HEK293 (cell line): ENCODE results near the gene DPY19L1.

ENCODE experiments used
- CTCF ChIA-PET: fragments of 350-600 bp; formaldehyde crosslinking; extraction: SDS; loops from one replicate; lab custom pipeline; 2021; ENCODE audit warnings: antibody characterized with exemption; lab: Yijun Ruan, JAX
- POLR2A ChIA-PET: fragments of 300-600 bp; formaldehyde crosslinking; extraction: SDS; loops from one replicate; lab custom pipeline; 2020; ENCODE audit warnings: antibody characterized with exemption, inconsistent platforms; lab: Yijun Ruan, JAX
- H3K27ac ChIP-seq: fragments of 200-500 bp; sonication (Bioruptor generic); 2 replicates; pipeline ENCODE4 v1.5.1; 2014; ENCODE audit warnings: low read depth, low read length, control low read depth, inconsistent platforms; ENCODE audit errors: extremely low read depth
- H3K36me3 ChIP-seq, 2 experiments: fragments of 200-500 bp in 1 of 2; sonication (Bioruptor generic) in 1 of 2; 1 replicate in 1 of 2; 2 replicates in 1 of 2; pipeline ENCODE4 v1.5.1; 2014 to 2017; ENCODE audit warnings: inconsistent platforms in 2 of 2, low read length in 2 of 2; ENCODE audit not compliant: control insufficient read depth in 2 of 2, insufficient read depth in 1 of 2
- H3K4me1 ChIP-seq: fragments of 200-500 bp; sonication (Bioruptor generic); 2 replicates; pipeline ENCODE4 v1.5.1; 2014; ENCODE audit warnings: mild to moderate bottlenecking, low read length, inconsistent platforms; ENCODE audit not compliant: control insufficient read depth, insufficient read depth
- H3K4me3 ChIP-seq: 2 replicates; pipeline ENCODE4 v1.5.1; 2011; ENCODE audit warnings: low read depth, mild to moderate bottlenecking, control low read depth, low read length, moderate library complexity
- H3K9me3 ChIP-seq: fragments of 200-500 bp; sonication (Bioruptor generic); 2 replicates; pipeline ENCODE4 v1.5.1; 2014; ENCODE audit warnings: low read depth, low read length, inconsistent platforms; ENCODE audit not compliant: control insufficient read depth, insufficient read depth
- HOXD13 ChIP-seq: sonication (generic); formaldehyde crosslinking; IDR thresholded peaks from 2 replicates; pipeline ENCODE4 v1.8.0; 2022; ENCODE audit warnings: missing genetic modification reagents, borderline replicate concordance
- KLF16 ChIP-seq: fragments of 450-650 bp; formaldehyde crosslinking; IDR thresholded peaks from 2 replicates; pipeline ENCODE4 v1.5.1; 2017; ENCODE audit warnings: missing biosample characterization, missing genetic modification characterization
- PATZ1 ChIP-seq: fragments of 450-650 bp; formaldehyde crosslinking; IDR thresholded peaks from 2 replicates; pipeline ENCODE4 v1.5.1; 2016; ENCODE audit warnings: missing biosample characterization, missing genetic modification characterization
- PRDM6 ChIP-seq: fragments of 450-650 bp; formaldehyde crosslinking; IDR thresholded peaks from 2 replicates; pipeline ENCODE4 v1.5.1; 2017; ENCODE audit warnings: missing biosample characterization, missing genetic modification characterization
- SETDB1 ChIP-seq: IDR thresholded peaks from one replicate; pipeline ENCODE4 v1.6.1; 2017; ENCODE audit warnings: mild to moderate bottlenecking, low read length, moderate library complexity, mixed read lengths; ENCODE audit not compliant: insufficient read length
- TRIM28 ChIP-seq: IDR thresholded peaks from 2 replicates; pipeline ENCODE4 v1.6.1; 2011; ENCODE audit warnings: low read length, control low read depth, borderline replicate concordance
- YY1 ChIP-seq: fragments of 450-650 bp; formaldehyde crosslinking; IDR thresholded peaks from 2 replicates; pipeline ENCODE4 v1.5.1; 2018; ENCODE audit warnings: missing biosample characterization, missing genetic modification characterization
- ZNF23 ChIP-seq: fragments of 450-650 bp; formaldehyde crosslinking; IDR thresholded peaks from 2 replicates; pipeline ENCODE4 v1.5.1; 2016; ENCODE audit warnings: missing biosample characterization, missing genetic modification characterization, borderline replicate concordance
- ZNF266 ChIP-seq: fragments of 450-650 bp; formaldehyde crosslinking; IDR thresholded peaks from 2 replicates; pipeline ENCODE4 v1.5.1; 2016; ENCODE audit warnings: missing biosample characterization, missing genetic modification characterization, low read depth
- ZNF514 ChIP-seq: fragments of 450-650 bp; formaldehyde crosslinking; IDR thresholded peaks from 2 replicates; pipeline ENCODE4 v1.5.1; 2016; ENCODE audit warnings: missing biosample characterization, missing genetic modification characterization
- ZNF585B ChIP-seq: fragments of 450-650 bp; formaldehyde crosslinking; IDR thresholded peaks from 2 replicates; pipeline ENCODE4 v1.5.1; 2016; ENCODE audit warnings: missing biosample characterization, missing genetic modification characterization
- ZNF600 ChIP-seq: fragments of 450-650 bp; formaldehyde crosslinking; IDR thresholded peaks from 2 replicates; pipeline ENCODE4 v1.5.1; 2016; ENCODE audit warnings: missing biosample characterization, missing genetic modification characterization
- ZNF623 ChIP-seq: fragments of 450-650 bp; formaldehyde crosslinking; IDR thresholded peaks from 2 replicates; pipeline ENCODE4 v1.5.1; 2016; ENCODE audit warnings: missing biosample characterization, missing genetic modification characterization
- ZSCAN18 ChIP-seq: fragments of 450-650 bp; formaldehyde crosslinking; IDR thresholded peaks from 2 replicates; pipeline ENCODE4 v1.5.1; 2016; ENCODE audit warnings: missing biosample characterization, missing genetic modification characterization
- TF ChIP-seq, protein P1 (sequence below): fragments of 450-650 bp; formaldehyde crosslinking; IDR thresholded peaks from 2 replicates; pipeline ENCODE4 v1.5.1; 2016; ENCODE audit warnings: missing biosample characterization, missing genetic modification characterization
- TF ChIP-seq, protein P2 (sequence below): fragments of 450-650 bp; formaldehyde crosslinking; IDR thresholded peaks from 2 replicates; pipeline ENCODE4 v1.5.1; 2016; ENCODE audit warnings: missing biosample characterization, missing genetic modification characterization
- TF ChIP-seq, protein P3 (sequence below): sonication (generic); formaldehyde crosslinking; IDR thresholded peaks from 2 replicates; pipeline ENCODE4 v1.8.1; 2022; ENCODE audit warnings: mild to moderate bottlenecking, moderate library complexity, missing genetic modification reagents
- TF ChIP-seq, protein P4 (sequence below): fragments of 450-650 bp; IDR thresholded peaks from 2 replicates; pipeline ENCODE4 v1.5.1; 2018; ENCODE audit warnings: missing biosample characterization, mild to moderate bottlenecking, missing genetic modification characterization
- TF ChIP-seq, protein P5 (sequence below): fragments of 450-650 bp; formaldehyde crosslinking; IDR thresholded peaks from 2 replicates; pipeline ENCODE4 v1.5.1; 2016; ENCODE audit warnings: missing biosample characterization, missing genetic modification characterization
- TF ChIP-seq, protein P6 (sequence below): fragments of 450-650 bp; formaldehyde crosslinking; IDR thresholded peaks from 2 replicates; pipeline ENCODE4 v1.5.1; 2016; ENCODE audit warnings: missing biosample characterization, missing genetic modification characterization

The DPY19L1 gene

DNA sequence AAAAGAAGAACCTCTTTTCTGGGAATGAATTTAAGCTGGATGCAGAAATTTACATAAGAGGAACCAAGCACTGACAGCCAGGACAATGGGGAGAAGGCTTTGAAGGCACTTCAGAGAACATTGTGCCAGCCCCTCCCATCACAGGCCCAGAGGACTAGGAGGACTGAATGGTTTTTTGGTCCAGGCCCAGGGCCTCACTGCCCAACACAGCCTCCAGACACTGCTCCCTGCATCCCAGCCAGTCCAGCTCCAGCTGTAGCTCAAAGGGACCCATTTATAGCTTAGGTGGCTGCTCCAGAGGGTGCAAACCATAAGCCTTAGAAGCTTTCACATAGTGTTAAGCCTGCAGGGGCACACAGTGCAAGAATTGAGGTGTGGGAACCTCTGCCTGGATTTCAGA lies 142.1 kb downstream of the DPY19L1 start:
- TF ChIP-seq, protein P1, sequence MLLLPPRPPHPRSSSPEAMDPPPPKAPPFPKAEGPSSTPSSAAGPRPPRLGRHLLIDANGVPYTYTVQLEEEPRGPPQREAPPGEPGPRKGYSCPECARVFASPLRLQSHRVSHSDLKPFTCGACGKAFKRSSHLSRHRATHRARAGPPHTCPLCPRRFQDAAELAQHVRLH (tag by site-specific recombination), result no peak
- TF ChIP-seq ZNF585B (tag by site-specific recombination), result peak; percentile 80
- peak; percentile 38 for TF ChIP-seq SETDB1
- peak; percentile 69; the same call in 1 of the 2 replicates for TF ChIP-seq TRIM28
- TF ChIP-seq, all 188 proteins: peak for 3
- no peak overlapping the region for H3K27ac ChIP-seq
- POLR2A ChIA-PET, result no interaction called here
- CTCF ChIA-PET, result interaction anchor here (0.5 to 0.9 kb wide), 2 partner anchors 44 to 729 kb away, joined by 3 to 4 read pairs; no protein-coding TSS in a partner anchor
- H3K4me1 ChIP-seq, result no peaks in the 10 kb centered on the region
- no peaks in the 10 kb centered on the region for H3K36me3 ChIP-seq
- H3K4me3 ChIP-seq, result no peak overlapping the region
- no peaks in the 10 kb centered on the region for H3K9me3 ChIP-seq

- no peaks in the 10 kb centered on the region for H3K9me3 ChIP-seq
- H3K27ac ChIP-seq, result no peak overlapping the region
- TF ChIP-seq HOXD13 (CRISPR knock-in tag) (no peak), PATZ1 (tag by site-specific recombination) (no peak), ZNF23 (tag by site-specific recombination) (no peak), YY1 (tag by site-specific recombination) (no peak), PRDM6 (tag by site-specific recombination) (no peak), KLF16 (tag by site-specific recombination) (no peak), ZNF600 (no peak), ZNF266 (tag by site-specific recombination) (no peak), ZNF514 (tag by site-specific recombination) (no peak), ZSCAN18 (tag by site-specific recombination) (no peak), ZNF623 (tag by site-specific recombination) (no peak)
- TF ChIP-seq, protein P2, sequence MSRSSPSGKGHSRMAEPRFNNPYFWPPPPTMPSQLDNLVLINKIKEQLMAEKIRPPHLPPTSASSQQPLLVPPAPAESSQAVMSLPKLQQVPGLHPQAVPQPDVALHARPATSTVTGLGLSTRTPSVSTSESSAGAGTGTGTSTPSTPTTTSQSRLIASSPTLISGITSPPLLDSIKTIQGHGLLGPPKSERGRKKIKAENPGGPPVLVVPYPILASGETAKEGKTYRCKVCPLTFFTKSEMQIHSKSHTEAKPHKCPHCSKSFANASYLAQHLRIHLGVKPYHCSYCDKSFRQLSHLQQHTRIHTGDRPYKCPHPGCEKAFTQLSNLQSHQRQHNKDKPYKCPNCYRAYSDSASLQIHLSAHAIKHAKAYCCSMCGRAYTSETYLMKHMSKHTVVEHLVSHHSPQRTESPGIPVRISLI (tag by site-specific recombination), result no peak
- TF ChIP-seq, protein P3, sequence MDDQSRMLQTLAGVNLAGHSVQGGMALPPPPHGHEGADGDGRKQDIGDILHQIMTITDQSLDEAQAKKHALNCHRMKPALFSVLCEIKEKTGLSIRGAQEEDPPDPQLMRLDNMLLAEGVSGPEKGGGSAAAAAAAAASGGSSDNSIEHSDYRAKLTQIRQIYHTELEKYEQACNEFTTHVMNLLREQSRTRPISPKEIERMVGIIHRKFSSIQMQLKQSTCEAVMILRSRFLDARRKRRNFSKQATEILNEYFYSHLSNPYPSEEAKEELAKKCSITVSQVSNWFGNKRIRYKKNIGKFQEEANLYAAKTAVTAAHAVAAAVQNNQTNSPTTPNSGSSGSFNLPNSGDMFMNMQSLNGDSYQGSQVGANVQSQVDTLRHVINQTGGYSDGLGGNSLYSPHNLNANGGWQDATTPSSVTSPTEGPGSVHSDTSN (CRISPR knock-in tag), result no peak
- TF ChIP-seq, protein P4, sequence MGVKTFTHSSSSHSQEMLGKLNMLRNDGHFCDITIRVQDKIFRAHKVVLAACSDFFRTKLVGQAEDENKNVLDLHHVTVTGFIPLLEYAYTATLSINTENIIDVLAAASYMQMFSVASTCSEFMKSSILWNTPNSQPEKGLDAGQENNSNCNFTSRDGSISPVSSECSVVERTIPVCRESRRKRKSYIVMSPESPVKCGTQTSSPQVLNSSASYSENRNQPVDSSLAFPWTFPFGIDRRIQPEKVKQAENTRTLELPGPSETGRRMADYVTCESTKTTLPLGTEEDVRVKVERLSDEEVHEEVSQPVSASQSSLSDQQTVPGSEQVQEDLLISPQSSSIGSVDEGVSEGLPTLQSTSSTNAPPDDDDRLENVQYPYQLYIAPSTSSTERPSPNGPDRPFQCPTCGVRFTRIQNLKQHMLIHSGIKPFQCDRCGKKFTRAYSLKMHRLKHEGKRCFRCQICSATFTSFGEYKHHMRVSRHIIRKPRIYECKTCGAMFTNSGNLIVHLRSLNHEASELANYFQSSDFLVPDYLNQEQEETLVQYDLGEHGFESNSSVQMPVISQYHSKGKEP (tag by site-specific recombination), result no peak
- TF ChIP-seq, protein P5, sequence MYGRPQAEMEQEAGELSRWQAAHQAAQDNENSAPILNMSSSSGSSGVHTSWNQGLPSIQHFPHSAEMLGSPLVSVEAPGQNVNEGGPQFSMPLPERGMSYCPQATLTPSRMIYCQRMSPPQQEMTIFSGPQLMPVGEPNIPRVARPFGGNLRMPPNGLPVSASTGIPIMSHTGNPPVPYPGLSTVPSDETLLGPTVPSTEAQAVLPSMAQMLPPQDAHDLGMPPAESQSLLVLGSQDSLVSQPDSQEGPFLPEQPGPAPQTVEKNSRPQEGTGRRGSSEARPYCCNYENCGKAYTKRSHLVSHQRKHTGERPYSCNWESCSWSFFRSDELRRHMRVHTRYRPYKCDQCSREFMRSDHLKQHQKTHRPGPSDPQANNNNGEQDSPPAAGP, result no peak
- TF ChIP-seq, protein P6, sequence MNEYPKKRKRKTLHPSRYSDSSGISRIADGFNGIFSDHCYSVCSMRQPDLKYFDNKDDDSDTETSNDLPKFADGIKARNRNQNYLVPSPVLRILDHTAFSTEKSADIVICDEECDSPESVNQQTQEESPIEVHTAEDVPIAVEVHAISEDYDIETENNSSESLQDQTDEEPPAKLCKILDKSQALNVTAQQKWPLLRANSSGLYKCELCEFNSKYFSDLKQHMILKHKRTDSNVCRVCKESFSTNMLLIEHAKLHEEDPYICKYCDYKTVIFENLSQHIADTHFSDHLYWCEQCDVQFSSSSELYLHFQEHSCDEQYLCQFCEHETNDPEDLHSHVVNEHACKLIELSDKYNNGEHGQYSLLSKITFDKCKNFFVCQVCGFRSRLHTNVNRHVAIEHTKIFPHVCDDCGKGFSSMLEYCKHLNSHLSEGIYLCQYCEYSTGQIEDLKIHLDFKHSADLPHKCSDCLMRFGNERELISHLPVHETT (tag by site-specific recombination), result no peak
- ChIA-PET POLR2A (no interaction called here), CTCF (no interaction called here)
- no peaks in the 10 kb centered on the region for H3K4me1 ChIP-seq
- H3K4me3 ChIP-seq, result no peak overlapping the region
- H3K36me3 ChIP-seq, result no peaks in the 10 kb centered on the region
Observed at GRCh38 chr7:34889951-34890350, 147.3 kb downstream of the DPY19L1 start.
